HG02981 (cell line): ENCODE results near the gene OGFR.

Source experiments
- ATAC-seq: cut with Tn5 transposase; IDR thresholded peaks from one replicate; pipeline ENCODE4 v1.9.1; 2021; ENCODE audit warnings: mild to moderate bottlenecking, moderate library complexity; ENCODE audit not compliant: unreplicated experiment

Gene OGFR

DNA sequence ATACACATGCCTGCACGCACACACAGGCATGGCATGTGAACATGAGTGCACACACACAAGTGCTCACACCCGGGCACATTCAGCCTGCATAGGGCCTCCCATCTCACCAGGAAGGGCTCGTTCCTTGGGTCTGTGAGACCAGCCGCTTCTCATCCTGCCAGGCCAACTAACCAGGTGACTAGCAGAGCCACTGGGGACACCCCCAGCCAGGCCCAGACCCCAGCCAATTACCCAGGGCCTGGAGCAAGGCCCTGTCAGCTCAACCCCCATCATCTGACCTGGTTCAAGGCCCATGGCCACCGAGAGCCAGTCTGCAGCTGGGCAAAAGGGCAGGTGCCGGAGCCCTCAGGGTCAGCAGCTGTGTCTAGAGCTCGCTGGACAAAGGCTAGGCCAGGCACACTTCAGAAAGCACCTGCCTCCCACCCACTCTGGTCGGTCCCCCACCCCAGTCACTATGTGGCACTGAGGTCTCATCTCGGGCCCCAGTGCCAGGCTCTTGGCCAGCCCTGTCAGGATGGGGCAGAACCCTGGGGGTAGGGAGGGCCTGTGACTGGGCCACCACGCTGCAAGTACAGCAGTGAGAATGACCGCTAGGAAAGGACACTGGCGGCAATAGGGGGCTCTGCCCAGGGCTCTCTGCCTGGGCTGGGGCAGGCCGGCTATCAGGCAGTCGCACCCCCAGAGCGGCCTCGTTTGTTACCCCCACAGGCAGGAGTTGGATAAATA, 35.1 kb upstream of the OGFR start:
- no peak for ATAC-seq

- ATAC-seq = no peak
Measured at GRCh38 chr20:62770111-62770910, 34.3 kb upstream of the OGFR start.

DNA sequence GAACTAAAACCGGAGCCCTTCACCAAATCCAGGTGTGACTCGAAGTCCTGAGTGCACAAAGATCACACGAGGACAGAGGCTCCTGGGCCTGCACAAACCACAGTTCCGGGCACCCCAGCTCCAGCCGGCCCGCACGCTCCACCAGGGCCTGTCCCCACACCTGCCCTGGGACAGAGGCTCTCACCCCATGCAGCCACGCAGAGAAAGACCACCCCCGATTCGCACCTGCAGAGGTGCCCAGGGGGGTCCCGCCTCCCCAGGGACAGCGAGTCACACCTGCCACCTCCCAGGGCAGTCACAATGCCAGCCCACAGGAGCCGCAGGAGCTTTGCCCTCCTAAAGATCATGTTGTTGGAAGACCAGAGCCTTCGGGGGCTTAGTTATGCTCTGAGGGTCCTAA, 33.7 kb upstream of the OGFR start:
- ATAC-seq = no peak

DNA sequence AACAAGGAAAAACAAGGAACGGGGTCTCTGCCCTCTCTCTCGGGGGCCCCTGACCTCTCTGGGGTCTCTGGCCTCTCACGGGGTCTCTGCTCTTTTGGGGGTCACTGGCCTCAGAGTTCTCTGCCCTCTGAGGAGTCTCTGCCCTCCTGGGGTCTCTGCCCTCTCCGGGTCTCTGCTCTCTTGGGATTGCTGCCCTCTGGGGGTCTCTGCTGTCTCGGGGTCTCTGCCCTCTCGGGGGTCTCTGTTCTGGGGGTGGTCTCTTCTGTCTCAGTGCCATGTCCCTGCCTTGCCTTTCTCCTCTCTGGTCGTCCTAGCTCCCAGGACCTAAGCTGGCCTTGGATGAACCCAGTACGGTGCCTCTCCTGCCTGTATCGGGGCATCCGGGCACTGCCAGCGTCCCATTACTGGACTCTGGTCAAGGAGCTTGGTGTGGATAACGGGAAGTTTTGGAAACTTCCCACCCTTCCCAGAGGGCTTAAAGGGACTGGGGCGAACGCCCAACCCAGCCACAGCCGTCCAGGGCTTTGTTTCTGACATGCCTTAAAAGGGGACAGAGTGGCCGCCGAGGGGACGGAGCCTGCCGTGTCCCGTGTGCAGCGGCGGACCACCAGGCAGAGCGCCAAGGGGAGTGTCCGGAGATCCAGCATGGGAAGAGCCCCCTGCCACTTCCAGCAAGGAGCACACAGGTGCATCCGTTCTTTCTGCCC, 33.1 kb upstream of the OGFR start:
- no peak for ATAC-seq

- ATAC-seq = no peak
Measured at GRCh38 chr20:62772103-62772611, 32.5 kb upstream of the OGFR start.

- ATAC-seq = no peak
Measured at GRCh38 chr20:62772619-62772989, 32.0 kb upstream of the OGFR start.

GRCh38 chr20:62772990-62773844, 31.4 kb upstream of the OGFR start:
- no peak for ATAC-seq

GRCh38 chr20:62773845-62774714, 30.6 kb upstream of the OGFR start:
- no peak for ATAC-seq

DNA sequence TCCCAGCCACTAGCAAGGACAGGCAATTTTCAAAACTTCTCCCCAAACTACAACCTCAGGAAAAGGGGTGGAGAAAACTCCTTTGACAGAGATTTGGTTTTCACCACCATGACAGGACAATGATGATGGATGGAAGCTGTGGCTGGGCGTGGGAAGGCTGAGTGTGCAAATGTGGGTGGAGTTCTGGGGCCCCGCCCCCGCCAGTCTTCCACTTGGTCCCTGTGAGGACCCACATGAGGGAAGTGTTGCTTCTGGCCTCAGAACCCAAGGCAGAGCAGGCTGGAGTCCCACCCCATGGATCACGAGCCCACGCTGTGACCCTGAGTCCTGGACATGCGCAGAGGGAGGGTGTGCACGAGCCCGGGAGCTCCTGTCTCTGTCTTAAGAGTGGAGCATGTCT, 29.9 kb upstream of the OGFR start:
- no peak for ATAC-seq

DNA sequence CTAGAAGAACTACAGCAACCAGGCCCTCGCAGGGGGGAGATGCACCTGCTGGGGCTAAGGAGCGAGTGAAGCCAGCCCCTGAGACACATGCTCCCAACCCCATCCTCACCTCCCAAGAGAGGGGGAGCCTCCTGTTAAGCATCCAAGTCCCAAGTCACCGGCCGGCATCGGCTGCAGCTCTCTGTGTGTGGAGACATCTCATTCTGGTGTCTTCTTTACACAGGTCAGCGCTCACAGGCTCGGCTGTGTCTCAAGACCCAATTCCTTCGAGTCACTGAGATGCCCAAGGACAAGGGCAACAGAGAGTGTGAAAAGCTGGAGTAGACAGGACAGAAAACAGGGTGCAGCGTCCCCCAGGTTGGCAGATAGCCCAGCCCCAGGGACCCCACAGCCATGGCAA, 29.4 kb upstream of the OGFR start:
- no peak for ATAC-seq

DNA sequence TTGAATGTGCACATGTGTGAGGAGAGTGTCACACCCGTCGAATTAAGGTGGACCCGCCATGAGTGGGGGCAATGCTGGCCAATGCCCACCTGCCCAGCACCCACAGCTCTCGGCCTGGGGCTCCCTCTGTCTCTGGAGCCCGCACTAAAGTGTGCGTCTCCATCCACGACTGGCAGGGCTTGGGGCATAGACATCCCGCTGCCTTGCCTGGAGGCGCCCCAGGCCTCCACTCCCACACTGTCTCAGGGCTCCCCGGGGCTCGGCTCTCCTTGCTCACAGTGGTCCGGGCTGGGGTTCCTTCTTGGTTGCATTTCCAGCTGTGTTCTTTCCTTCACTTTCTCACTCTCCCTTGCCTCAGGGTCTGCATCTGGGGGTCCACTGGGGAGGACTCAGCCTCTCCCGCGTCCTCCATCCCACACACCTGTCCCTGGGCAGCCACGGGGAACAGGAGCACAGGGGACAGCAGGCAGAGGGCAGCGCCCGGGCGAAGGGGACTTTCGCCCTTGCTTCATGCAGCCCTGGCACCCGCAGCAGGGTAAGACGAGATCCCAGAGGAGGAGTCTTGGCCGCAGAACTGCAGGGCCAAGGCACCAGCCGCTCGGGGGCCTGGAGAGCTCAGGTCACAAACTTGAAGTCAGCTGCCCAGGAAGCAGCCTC, 28.5 kb upstream of the OGFR start:
- ATAC-seq = no peak

- ATAC-seq = no peak
Measured at GRCh38 chr20:62776692-62777527, 27.7 kb upstream of the OGFR start.

DNA sequence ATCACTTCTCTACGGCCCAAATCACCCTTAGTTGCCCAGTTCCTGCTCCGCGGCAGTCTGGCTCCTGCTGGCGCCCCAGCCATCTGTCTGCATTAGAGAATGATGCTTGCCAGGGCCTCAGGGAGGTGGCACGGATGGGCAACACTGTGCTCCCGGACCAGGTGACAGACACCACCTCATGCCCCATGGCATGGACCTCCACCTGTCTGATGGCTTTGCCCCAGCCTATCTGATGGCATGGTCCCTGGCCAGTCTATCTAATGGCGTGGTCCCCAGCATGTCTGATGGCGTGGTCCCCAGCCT, 27.2 kb upstream of the OGFR start:
- no peak for ATAC-seq

- ATAC-seq = no peak
Measured at GRCh38 chr20:62778058-62778457, 26.6 kb upstream of the OGFR start.

DNA sequence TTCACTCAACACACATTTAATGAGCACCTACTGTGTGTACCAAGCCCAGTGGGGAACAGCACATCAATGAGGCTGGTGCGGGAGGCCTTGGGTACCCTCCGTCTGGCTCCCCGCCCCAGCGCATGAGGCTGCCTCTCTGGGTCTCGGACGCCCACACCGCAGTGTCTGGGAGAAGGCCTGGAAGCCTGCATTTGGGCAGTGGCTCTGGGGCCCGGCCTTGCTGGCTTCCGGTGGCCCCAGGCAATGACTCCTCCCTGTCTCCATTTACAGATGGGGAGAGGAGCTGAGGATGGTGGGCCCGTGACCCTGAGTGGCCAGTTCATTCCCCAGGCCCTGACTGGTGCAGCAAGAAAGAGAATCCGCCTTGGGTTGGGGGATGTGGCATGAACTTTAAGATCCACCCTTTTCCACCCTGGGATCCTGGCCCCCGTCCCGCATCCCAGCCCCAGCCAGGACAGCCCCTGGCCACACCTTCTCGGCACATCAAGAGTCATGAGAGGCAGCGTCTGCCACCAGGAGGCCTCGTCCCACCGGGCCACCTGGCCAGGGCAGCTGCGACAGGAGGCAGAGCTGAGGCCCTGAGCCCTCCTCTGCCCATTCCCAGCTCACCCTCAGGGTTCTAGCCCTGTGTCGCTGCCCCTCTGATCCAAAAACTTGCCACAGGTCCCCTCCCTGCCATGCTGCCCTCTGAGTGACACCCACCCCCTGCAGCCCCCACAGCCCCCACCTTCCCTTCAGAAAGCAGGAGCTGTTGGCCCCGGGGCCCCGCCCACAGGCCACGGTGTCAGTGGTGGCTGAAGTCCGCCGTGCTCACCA, 25.8 kb upstream of the OGFR start:
- ATAC-seq = no peak

- no peak for ATAC-seq
Measured at GRCh38 chr20:62779417-62779685, 25.3 kb upstream of the OGFR start.

DNA sequence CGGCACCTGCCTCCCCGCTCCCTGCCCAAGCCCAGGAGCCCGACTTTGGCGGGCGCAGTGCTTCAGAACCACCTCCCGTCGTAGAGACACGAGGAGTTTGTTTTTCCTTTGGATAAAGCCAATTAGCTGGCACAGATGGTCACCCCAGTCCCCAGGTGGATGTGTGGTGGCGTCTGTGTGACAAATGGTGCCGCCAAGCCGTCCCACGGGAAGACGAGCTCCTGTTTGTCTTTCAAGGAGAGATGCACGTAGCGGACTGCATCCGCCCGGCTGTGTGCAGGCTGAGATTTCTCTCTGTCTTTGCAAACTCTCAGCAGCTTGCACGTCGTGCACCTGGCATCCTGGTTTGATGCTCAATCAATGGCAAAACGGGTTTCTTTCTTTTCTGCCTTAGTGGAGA, 24.4 kb upstream of the OGFR start:
- no peak for ATAC-seq

- ATAC-seq = no peak
Measured at GRCh38 chr20:62780696-62781095, 23.9 kb upstream of the OGFR start.
